ENCODE data around the gene LDB2. TPM values are rescaled to one million over a fixed set of nuclear protein-coding genes. Genes with fewer than 3 reads are reported as not detected.

LDB2 gene
- total RNA-seq, 1 experiment from 2014 or later = not detected

DNA sequence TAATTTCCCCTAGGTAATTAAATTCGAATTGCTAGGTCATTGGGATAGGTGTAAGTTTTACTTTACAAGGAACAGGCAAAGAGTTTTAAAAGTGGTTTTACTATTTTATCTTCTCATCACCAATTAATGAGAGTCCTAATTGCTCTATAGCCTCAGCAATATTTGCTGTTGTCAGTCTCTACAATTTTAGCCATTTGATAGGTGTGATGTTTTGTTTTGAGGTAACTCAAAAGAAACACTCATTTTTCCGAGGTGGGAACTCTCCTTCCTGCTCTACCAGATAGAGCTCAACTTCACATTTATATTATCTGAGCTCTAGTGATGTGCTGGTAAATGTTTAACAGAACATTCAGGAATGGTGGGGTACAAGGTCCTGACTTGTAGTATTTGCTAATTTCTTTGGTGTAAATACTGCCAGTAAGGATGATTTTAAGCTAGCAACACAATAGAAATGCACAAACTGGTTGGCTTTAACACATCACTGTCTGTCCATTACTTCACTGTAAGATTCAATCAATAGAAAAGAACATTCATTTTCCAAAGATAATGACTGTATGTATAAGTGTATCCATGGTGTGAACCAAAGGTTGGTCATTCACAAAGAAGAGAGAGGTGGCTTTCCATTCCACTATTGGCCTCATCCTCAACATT lies 62.7 kb downstream of the LDB2 start:
- no peaks in the 10 kb centered on the region for H3K4me1 ChIP-seq (ENCODE audit: insufficient read depth, low read length)
- no peaks in the 10 kb centered on the region for H3F3A ChIP-seq (ENCODE audit: low read length, unreplicated experiment)
- no peak for ATAC-seq
- DNase-seq = no peak
- no TSS peak for BruUV-seq (replicated peaks)
- H3K9ac ChIP-seq (ENCODE audit: low read length) = no peak overlapping the region
- H3K9me2 ChIP-seq (replicated peaks; ENCODE audit: low read length) = no peaks in the 10 kb centered on the region
- no peak overlapping the region for H3K4me2 ChIP-seq (ENCODE audit: low read length)
- no peaks in the 10 kb centered on the region for H4K20me1 ChIP-seq (ENCODE audit: low read length)
- no peak overlapping the region for H3K4me3 ChIP-seq (ENCODE audit: low read length)
- peaks cover 23% of the 10 kb centered on the region for H3K27me3 ChIP-seq (ENCODE audit: low read length)
- ChIA-PET CTCF (no interaction called here), POLR2A (ENCODE audit: unreplicated experiment) (no interaction called here)
- H3K27ac ChIP-seq (ENCODE audit: low read length) = no peak overlapping the region
- H3K36me3 ChIP-seq (ENCODE audit: low read depth, low read length) = no peaks in the 10 kb centered on the region
- no peaks in the 10 kb centered on the region for H3K79me2 ChIP-seq (ENCODE audit: low read length)
- TF ChIP-seq EZH2 (IDR thresholded peaks at IDR 0.05; ENCODE audit: low read length, unreplicated experiment) = no peak
- TF ChIP-seq, protein P1, sequence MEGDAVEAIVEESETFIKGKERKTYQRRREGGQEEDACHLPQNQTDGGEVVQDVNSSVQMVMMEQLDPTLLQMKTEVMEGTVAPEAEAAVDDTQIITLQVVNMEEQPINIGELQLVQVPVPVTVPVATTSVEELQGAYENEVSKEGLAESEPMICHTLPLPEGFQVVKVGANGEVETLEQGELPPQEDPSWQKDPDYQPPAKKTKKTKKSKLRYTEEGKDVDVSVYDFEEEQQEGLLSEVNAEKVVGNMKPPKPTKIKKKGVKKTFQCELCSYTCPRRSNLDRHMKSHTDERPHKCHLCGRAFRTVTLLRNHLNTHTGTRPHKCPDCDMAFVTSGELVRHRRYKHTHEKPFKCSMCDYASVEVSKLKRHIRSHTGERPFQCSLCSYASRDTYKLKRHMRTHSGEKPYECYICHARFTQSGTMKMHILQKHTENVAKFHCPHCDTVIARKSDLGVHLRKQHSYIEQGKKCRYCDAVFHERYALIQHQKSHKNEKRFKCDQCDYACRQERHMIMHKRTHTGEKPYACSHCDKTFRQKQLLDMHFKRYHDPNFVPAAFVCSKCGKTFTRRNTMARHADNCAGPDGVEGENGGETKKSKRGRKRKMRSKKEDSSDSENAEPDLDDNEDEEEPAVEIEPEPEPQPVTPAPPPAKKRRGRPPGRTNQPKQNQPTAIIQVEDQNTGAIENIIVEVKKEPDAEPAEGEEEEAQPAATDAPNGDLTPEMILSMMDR (conservative IDR thresholded peaks at IDR 0.05; ENCODE audit: low read depth, low read length) = no peak
- no peak for TF ChIP-seq EZH2phosphoT487 (IDR thresholded peaks at IDR 0.05; ENCODE audit: borderline replicate concordance, low read length)
- no peak overlapping the region for H2AFZ ChIP-seq (ENCODE audit: low read length)
- intact Hi-C loops (cut with micrococcal nuclease) = no loop called here
- no peaks in the 10 kb centered on the region for H3K9me3 ChIP-seq (ENCODE audit: low read length)

DNA sequence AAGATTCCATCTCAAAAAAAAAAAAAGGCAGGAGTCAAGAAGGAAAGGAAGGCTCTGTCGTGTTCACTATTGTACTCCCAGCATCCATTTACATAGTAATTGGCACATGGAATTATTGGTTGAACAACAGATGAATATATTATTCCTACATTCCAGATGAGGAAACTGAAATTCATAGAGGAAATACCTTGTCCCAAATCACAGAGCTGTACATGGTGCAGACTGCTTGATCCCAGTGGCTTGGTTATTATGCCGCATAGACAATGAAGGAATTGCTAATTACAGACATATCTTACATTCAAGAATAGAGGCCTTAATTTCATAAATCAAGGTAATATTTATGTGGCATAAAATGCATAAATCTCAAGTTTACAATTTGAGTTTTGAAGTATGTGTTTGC lies 63.6 kb downstream of the LDB2 start:
- TF ChIP-seq EZH2phosphoT487 (IDR thresholded peaks at IDR 0.05; ENCODE audit: borderline replicate concordance, low read length) = no peak
- TF ChIP-seq, protein P1 (conservative IDR thresholded peaks at IDR 0.05; ENCODE audit: low read depth, low read length) = no peak
- no peak for TF ChIP-seq EZH2 (IDR thresholded peaks at IDR 0.05; ENCODE audit: low read length, unreplicated experiment)

DNA sequence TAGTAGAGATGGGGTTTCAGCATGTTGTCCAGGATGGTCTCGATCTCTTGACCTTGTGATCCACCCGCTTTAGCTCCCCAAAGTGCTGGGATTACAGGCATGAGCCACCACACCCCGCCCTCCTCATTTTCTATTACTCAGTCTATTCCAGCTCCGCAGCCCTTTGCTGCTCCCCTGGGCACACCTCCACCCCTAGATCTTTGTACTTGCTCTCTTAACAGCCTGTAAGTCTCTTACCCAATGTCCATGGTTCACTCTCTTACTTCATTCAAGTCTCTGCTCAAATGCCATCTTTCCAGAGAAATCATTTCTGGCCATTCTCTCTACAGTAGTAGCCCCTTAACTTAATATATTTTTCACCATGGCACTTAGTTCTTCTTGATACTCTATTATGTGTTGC lies 64.7 kb downstream of the LDB2 start:
- ChIA-PET POLR2A (ENCODE audit: unreplicated experiment) (no interaction called here), CTCF (no interaction called here)
- Histone ChIP-seq H3K9me2 (replicated peaks; ENCODE audit: low read length) (no peaks in the 10 kb centered on the region), H3K79me2 (ENCODE audit: low read length) (no peaks in the 10 kb centered on the region), H3K4me3 (ENCODE audit: low read length) (no peak overlapping the region), H3K4me2 (ENCODE audit: low read length) (no peak overlapping the region), H3K9ac (ENCODE audit: low read length) (no peak overlapping the region), H3K27me3 (ENCODE audit: low read length) (peaks cover 34% of the 10 kb centered on the region), H3K9me3 (ENCODE audit: low read length) (no peaks in the 10 kb centered on the region), H3K4me1 (ENCODE audit: insufficient read depth, low read length) (no peaks in the 10 kb centered on the region), H3K36me3 (ENCODE audit: low read depth, low read length) (no peaks in the 10 kb centered on the region), H3F3A (ENCODE audit: low read length, unreplicated experiment) (no peaks in the 10 kb centered on the region), H4K20me1 (ENCODE audit: low read length) (no peaks in the 10 kb centered on the region), H2AFZ (ENCODE audit: low read length) (no peak overlapping the region), H3K27ac (ENCODE audit: low read length) (no peak overlapping the region)
- TF ChIP-seq EZH2 (IDR thresholded peaks at IDR 0.05; ENCODE audit: low read length, unreplicated experiment) (no peak), EZH2phosphoT487 (IDR thresholded peaks at IDR 0.05; ENCODE audit: borderline replicate concordance, low read length) (no peak)
- TF ChIP-seq, protein P1 (conservative IDR thresholded peaks at IDR 0.05; ENCODE audit: low read depth, low read length) = no peak
- no TSS peak for BruUV-seq (replicated peaks)
- DNase-seq (no peak), ATAC-seq (no peak)
- intact Hi-C loops (cut with micrococcal nuclease) = no loop called here

More for the DNA sequence above, 63.6 kb downstream of the LDB2 start:
- intact Hi-C loops (cut with micrococcal nuclease) = no loop called here
- Histone ChIP-seq H3K9me2 (replicated peaks; ENCODE audit: low read length) (no peaks in the 10 kb centered on the region), H4K20me1 (ENCODE audit: low read length) (no peaks in the 10 kb centered on the region), H3K9me3 (ENCODE audit: low read length) (no peaks in the 10 kb centered on the region), H3K9ac (ENCODE audit: low read length) (no peak overlapping the region), H3K79me2 (ENCODE audit: low read length) (no peaks in the 10 kb centered on the region), H2AFZ (ENCODE audit: low read length) (no peak overlapping the region), H3K4me3 (ENCODE audit: low read length) (no peak overlapping the region), H3F3A (ENCODE audit: low read length, unreplicated experiment) (no peaks in the 10 kb centered on the region), H3K27ac (ENCODE audit: low read length) (no peak overlapping the region), H3K36me3 (ENCODE audit: low read depth, low read length) (no peaks in the 10 kb centered on the region), H3K27me3 (ENCODE audit: low read length) (peaks cover 29% of the 10 kb centered on the region), H3K4me1 (ENCODE audit: insufficient read depth, low read length) (no peaks in the 10 kb centered on the region), H3K4me2 (ENCODE audit: low read length) (no peak overlapping the region)
- ChIA-PET CTCF (no interaction called here), POLR2A (ENCODE audit: unreplicated experiment) (no interaction called here)
- DNase-seq (no peak), ATAC-seq (no peak)
- no TSS peak for BruUV-seq (replicated peaks)

Data from PC-3 (cell line).